ENCODE measurements around the gene MRPS30.
"Not testable (repeated sequence)": the region's sequence is repeated elsewhere in the genome, so short reads cannot be mapped to it uniquely, and the experiment has no call there.

Gene MRPS30

DNA sequence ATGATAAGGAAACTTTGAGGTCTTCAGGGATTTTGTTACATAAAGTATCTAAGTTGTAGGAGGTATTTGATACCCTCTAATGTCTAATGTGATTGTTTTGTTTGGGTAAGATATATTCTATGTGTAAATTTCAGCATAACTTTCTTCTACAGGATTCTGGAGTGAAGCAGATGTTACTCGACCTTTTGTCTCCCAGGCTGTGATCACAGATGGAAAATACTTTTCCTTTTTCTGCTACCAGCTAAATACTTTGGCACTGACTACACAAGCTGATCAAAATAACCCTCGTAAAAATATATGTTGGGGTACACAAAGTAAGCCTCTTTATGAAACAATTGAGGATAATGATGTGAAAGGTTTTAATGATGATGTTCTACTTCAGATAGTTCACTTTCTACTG, 6.0 kb downstream of the MRPS30 start:
- DNase-seq, result no peak

DNA sequence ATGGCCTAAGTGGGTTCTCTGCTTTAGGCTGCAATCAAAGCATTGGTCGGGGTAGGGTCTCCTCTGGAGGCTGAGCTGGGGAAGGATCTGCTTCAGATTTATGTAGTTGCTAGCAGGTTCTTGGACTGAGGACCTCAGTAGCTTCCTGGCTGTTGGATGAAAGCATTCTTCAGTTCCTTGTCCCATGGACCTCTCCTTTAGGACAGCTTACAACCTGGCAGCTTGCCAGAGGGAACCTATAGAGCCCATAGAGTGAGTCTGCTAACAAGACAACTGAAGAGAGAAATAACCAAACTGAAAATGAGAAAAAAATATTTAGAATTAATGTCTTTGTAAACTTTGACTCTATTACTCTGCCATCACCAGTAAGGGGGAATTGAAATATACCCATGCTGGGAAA, 12.4 kb downstream of the MRPS30 start:
- DNase-seq, result no peak

DNA sequence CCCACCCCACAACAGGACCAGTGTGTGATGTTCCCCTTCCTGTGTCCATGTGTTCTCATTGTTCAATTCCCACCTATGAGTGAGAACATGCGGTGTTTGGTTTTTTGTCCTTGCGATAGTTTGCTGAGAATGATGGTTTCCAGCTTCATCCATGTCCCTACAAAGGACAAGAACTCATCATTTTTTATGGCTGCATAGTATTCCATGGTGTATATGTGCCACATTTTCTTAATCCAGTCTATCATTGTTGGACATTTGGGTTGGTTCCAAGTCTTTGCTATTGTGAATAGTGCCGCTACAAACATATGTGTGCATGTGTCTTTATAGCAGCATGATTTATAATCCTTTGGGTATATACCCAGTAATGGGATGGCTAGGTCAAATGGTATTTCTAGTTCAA, 15.9 kb downstream of the MRPS30 start:
- not testable (repeated sequence) for DNase-seq

GRCh38 chr5:44827681-44828080, 18.9 kb downstream of the MRPS30 start:
- no peak for DNase-seq

DNA sequence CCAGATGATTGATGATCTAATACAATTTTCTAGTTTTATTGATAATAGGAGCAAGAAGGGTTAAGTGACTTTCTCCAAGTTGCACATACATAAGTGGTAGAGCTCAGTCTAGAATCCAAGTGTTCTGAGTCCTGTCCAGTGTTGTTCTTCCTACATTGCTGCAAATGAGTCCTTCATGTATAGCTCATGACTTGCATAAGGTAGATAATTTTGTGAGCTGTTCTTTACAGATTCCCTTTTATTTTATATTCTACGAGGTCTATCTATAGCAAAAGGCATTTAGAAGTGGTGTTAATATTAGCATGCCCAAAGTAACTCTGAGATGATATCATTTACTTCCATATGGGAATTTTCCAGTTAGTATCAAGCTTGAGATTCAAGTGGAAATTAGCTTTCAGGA, 20.0 kb downstream of the MRPS30 start:
- DNase-seq, result no peak

GRCh38 chr5:44830951-44831350, 22.2 kb downstream of the MRPS30 start:
- DNase-seq, result no peak

DNA sequence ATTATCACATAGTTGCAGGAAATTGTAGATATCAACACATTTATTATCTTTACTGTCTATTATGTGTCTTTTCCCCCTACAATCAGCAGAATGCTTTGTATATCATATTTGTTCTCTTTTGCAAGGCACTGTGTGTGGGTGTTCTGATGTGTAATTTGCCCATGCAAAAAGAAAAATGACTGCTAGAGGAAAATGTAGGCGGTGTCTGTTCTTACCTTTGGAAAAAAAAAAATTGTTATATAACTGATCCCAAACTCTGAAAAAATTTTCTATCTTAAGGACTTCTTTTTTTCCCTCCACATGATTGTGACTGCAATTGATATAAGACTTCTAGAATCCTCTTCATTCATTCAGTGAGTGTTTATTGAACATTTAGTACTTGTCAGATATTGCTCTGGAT, 24.5 kb downstream of the MRPS30 start:
- DNase-seq, result peak in 4 of 56 donors; percentile 1 to 26 (median 19)

GRCh38 chr5:44835693-44836092, 26.9 kb downstream of the MRPS30 start:
- DNase-seq, result no peak

- DNase-seq, result no peak
Measured at GRCh38 chr5:44839018-44839681, 30.4 kb downstream of the MRPS30 start.

GRCh38 chr5:44842496-44843282, 33.9 kb downstream of the MRPS30 start:
- DNase-seq, result no peak

- DNase-seq, result no peak
Measured at GRCh38 chr5:44844744-44845143, 36.0 kb downstream of the MRPS30 start.

DNA sequence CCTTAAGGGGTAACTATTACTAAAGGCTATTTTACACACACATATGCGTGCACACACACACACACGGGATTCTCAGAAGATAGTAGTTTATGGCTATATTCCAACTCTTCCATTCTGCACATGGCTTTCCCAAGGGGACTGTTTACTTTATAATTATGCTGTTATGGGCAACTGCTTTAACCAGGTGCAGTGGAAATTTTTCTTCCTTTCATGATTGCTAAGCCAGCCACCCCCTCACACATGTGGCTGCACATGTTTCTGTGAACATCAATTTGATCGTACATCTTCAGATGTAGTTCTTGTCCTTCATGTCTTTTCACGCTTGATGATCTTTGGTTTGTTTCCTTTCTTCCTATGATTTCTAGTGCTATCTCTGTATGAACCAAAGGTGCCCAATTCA, 37.0 kb downstream of the MRPS30 start:
- DNase-seq, result no peak

GRCh38 chr5:44847206-44847852, 38.6 kb downstream of the MRPS30 start:
- no peak for DNase-seq

- no peak for DNase-seq
Measured at GRCh38 chr5:44860267-44860666, 51.5 kb downstream of the MRPS30 start.

DNA sequence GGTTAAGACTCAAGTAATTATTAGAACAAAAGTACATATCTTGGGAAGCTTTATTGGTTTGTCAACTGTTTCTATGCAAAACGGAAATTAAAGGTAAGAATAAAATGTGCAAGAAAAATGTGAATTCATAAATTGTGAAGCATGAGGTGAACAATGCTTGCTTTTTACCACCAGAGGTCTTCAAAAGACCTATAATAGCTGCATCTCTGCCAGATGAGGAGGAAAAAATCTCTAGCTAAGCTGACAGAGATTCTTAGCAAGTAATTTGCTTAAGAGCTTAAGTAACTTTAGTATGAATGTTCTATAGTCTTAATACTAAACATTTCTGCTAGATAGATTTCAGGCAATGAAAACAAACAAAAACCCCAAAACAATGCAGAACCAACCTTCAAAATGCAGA, 54.1 kb downstream of the MRPS30 start:
- no peak for DNase-seq

Measured in nucleus accumbens (tissue), 56 donors.